ENCODE results near the gene GTF3C4.

GTF3C4 gene, protein sequence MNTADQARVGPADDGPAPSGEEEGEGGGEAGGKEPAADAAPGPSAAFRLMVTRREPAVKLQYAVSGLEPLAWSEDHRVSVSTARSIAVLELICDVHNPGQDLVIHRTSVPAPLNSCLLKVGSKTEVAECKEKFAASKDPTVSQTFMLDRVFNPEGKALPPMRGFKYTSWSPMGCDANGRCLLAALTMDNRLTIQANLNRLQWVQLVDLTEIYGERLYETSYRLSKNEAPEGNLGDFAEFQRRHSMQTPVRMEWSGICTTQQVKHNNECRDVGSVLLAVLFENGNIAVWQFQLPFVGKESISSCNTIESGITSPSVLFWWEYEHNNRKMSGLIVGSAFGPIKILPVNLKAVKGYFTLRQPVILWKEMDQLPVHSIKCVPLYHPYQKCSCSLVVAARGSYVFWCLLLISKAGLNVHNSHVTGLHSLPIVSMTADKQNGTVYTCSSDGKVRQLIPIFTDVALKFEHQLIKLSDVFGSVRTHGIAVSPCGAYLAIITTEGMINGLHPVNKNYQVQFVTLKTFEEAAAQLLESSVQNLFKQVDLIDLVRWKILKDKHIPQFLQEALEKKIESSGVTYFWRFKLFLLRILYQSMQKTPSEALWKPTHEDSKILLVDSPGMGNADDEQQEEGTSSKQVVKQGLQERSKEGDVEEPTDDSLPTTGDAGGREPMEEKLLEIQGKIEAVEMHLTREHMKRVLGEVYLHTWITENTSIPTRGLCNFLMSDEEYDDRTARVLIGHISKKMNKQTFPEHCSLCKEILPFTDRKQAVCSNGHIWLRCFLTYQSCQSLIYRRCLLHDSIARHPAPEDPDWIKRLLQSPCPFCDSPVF

GRCh38 chr9:132670457-132671391 lies at the start of gene GTF3C4:
TSS of gene GTF3C4 (plus strand) at chr9:132670464. CDS start at chr9:132670599, 135 bp downstream.
- in situ Hi-C loops (cut with MboI; ENCODE audit: low sequenced_read_pairs) = no loop called here

- in situ Hi-C loops (cut with MboI; ENCODE audit: low sequenced_read_pairs) = no loop called here
Observed at GRCh38 chr9:132622159-132622558, 48.1 kb upstream of the GTF3C4 start.

DNA sequence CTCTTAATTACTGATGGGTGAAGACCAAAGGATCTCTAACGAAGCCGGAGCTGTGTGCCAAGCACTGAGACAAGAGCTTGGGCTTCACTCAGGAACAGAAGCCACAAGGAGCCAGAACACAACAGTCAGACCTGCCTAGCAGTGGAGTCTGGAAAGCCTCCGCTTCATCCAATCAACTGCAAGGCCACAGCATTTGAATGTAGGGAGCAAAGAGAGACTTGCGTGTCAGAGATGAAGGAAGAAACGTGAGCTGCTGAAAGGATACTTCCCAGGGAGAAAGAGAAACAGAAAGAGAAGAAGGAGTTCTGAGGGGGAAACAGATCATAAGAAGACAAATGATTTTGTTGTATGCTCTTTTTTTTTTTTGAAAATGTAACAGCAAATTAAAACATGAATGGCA lies 44.0 kb upstream of the GTF3C4 start:
- in situ Hi-C loops (cut with MboI; ENCODE audit: low sequenced_read_pairs) = no loop called here

- in situ Hi-C loops (cut with MboI; ENCODE audit: low sequenced_read_pairs) = no loop called here
Observed at GRCh38 chr9:132627106-132627505, 43.2 kb upstream of the GTF3C4 start.

DNA sequence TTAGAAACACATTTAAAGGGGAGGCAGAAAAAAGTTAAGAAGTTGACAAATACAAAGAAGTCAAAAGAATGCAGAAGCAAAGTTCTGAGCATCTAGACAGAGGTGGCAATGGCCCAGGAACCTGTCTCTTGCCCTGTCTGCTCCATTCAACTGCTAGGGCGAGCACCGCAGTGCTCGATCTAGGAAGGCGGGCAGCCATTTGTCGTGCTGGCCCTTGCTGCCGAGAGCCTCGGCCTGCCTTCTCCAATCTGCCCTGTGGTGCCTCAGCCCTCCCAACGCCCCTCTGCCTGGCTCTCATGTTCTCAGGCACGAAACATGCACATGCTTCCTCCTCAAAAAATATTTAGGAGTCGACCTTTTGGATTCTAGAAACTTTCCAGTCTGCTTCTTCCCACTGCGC lies 42.7 kb upstream of the GTF3C4 start:
- in situ Hi-C loops (cut with MboI; ENCODE audit: low sequenced_read_pairs) = no loop called here

- in situ Hi-C loops (cut with MboI; ENCODE audit: low sequenced_read_pairs) = no loop called here
Observed at GRCh38 chr9:132628746-132629145, 41.5 kb upstream of the GTF3C4 start.

DNA sequence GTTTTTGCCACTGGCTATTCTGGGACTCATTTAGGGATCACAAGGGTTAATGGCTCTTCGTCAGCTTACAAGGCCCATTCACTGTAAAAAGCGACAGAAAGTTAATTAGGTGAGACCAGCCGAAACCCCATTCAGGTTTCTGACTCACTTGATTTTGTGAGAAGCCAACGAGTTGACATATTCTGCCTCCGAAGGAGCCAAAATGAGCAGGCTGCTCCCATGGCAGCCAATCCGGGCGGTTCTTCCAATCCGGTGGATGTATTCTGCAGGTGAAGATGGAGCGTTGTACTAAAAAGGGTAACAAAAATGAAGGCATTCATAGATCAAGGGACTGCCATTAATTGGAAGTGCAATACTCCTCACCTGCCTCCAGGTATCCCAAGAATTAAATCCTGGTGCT lies 40.1 kb upstream of the GTF3C4 start:
- in situ Hi-C loops (cut with MboI; ENCODE audit: low sequenced_read_pairs) = no loop called here

- in situ Hi-C loops (cut with MboI; ENCODE audit: low sequenced_read_pairs) = no loop called here
Observed at GRCh38 chr9:132630811-132631210, 39.5 kb upstream of the GTF3C4 start.

DNA sequence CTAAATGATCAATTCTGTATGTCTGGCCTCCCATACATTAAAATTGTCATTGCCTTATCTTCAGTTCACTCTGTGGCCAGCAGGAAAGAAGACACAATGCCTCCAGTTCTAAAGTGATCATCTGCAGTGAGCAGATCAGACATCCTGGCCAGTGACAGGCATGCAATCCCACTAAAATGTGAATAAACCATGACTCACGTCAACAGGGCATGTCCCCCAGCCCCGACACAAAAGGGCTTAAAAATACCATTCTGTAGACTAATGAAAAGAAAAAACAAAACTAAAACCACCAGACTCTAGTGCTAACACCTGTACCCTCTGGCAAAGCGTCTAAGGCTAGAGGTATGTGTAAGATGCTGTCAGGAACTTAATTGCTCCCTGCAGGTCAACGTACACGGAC lies 39.0 kb upstream of the GTF3C4 start:
- in situ Hi-C loops (cut with MboI; ENCODE audit: low sequenced_read_pairs) = no loop called here

DNA sequence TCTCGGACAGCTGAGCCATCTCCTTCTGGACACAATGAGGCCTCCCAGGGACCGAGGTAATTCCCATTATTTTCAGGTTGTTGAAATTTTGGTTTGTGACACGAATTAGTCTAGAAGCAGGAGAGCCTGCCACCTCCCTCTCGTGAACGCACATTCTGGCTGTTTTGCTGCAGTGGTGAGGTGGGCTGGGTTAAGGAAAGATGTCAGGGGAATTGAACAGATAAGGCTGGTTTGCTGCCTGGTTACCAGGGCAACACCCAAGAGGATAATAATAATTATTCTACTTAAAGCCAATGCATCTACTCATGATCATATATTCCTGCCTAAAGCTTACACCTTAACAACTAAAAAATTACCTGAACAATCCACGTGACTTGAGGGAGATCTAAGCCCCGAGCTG lies 38.6 kb upstream of the GTF3C4 start:
- in situ Hi-C loops (cut with MboI; ENCODE audit: low sequenced_read_pairs) = no loop called here

GRCh38 chr9:132632413-132633129 lies 37.7 kb upstream of the GTF3C4 start:
- in situ Hi-C loops (cut with MboI; ENCODE audit: low sequenced_read_pairs) = no loop called here

DNA sequence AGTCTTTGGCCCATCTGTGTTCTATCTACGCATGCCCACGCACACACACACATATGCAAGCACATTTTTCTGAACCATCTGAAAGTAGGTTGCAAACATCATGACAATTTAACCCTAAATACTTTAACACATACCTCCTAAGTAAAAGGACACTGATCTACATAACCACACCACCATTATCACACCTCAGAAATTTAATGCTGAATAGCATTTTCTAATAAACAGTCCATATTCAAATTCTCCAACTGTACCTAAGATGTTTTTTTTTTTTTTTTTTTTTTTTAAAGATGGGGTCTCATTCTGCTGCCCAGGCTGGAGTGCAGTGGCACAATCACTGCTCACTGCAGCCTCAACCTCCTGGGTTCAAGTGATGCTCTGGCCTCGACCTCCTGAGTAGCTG lies 35.9 kb upstream of the GTF3C4 start:
- in situ Hi-C loops (cut with MboI; ENCODE audit: low sequenced_read_pairs) = no loop called here

GRCh38 chr9:132637351-132637750 lies 32.9 kb upstream of the GTF3C4 start:
- in situ Hi-C loops (cut with MboI; ENCODE audit: low sequenced_read_pairs) = no loop called here

DNA sequence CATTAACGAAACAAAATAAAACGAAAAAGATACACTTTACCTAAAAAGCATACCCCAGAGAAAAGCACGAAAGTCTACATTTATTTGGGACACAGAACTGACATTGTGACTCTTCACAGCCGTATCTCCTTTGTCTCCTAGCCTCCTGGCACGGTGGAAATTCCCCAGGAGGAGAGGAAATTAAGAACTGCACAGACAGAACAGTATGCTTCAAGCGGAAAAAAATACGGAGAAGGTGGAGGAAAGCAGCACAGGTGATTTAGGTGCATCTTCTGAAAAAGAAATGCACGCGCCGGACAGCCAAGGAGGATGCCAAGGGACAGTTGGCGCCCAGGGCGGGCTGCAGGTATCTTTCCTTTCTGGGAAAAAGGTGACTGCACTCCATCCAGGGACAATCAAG lies 32.5 kb upstream of the GTF3C4 start:
- in situ Hi-C loops (cut with MboI; ENCODE audit: low sequenced_read_pairs) = no loop called here

DNA sequence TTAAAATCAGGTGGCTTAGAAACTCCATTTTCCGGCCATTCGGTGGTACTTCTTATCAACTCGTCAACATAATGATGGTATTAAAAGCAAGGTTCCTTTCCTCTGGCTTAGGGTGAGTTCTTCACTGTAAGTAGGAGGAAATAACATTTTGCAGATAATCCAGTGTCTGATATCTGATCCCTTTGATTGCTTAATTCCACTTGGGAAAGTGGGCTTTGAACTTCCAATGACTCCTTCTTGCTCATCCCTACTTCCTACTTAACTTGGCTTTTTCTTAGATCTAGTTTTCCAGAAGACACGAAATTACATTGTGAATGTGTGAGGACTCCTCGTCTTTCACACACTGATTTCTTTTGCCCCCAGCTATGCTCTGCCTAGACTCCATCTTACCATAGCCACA lies 32.0 kb upstream of the GTF3C4 start:
- in situ Hi-C loops (cut with MboI; ENCODE audit: low sequenced_read_pairs) = no loop called here

DNA sequence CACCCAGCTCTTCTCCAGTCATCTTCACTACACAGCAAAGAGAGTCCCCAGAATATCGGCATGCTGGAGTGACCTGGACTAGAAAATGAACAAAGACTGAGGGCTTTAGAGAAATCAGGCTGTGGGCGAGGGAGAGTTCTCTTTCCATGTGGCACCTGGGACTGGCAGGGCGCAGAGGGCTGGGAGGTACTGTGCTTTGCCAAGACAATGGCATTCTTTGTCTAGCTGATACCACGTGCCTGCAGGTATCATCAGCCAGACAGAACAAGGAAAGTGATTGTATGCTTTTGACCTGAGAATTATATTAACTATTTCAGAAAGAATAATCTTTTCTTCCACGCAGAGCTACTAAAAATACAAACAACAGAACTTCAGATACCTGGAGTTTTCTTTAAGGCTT lies 30.9 kb upstream of the GTF3C4 start:
- in situ Hi-C loops (cut with MboI; ENCODE audit: low sequenced_read_pairs) = no loop called here

GRCh38 chr9:132641216-132641615 lies 29.0 kb upstream of the GTF3C4 start:
- in situ Hi-C loops (cut with MboI; ENCODE audit: low sequenced_read_pairs) = no loop called here

DNA sequence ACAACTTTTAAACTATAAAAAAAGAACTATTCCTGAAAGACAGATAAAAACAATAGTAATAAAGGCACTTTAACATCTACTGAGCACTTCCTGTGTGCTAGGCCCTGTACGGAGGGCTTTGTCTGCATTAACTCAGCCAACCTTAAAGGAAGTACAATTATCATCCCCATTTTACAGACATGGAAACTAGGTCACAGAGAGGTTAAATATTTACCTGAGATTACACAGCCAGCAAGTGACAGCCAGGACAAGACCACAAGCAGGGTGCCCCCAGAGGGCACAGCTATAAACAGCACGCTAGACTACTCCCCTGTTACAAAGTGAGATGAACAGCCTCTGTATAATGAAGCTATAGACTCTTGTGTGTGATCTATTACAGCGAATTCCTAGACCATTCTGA lies 26.0 kb upstream of the GTF3C4 start:
- in situ Hi-C loops (cut with MboI; ENCODE audit: low sequenced_read_pairs) = no loop called here

GRCh38 chr9:132645306-132645705 lies 25.0 kb upstream of the GTF3C4 start:
- in situ Hi-C loops (cut with MboI; ENCODE audit: low sequenced_read_pairs) = no loop called here

DNA sequence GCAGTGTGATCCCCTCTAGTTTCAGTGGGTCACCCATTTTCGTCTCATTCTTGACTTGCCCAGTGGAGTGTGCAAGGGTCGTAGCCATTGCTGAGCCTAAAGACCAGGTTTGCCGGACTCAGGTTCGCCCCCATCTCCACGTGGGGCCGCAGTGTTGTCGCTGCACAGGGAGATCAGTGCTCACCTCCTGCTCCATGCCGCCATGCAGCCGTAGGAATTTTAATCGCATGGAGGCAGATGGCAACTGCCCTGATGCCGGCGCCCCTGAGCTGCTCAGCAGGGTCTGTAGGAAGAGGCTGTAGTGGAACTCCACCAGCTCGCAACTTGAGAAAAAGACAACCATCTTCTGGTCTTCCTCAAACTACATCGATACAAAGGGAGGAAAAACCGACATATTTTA lies 24.6 kb upstream of the GTF3C4 start:
- in situ Hi-C loops (cut with MboI; ENCODE audit: low sequenced_read_pairs) = no loop called here

Data from HL-60/S4 treated with phorbol 12-myristate 13-acetate at 8.2 ng/mL for 4 days and 3 days (cell line).